Measurements from ENCODE around the gene RND3.

Gene RND3

GRCh38 chr2:150484461-150485021 is 2.9 kb downstream of the RND3 start:
- DNase-seq (no peak), ATAC-seq (no peak)
- Mint-ChIP-seq H3K4me1 (peaks cover 11% of the 10 kb centered on the region), H3K36me3 (ENCODE audit: low read depth) (no peaks in the 10 kb centered on the region), H3K27me3 (peaks cover 55% of the 10 kb centered on the region), H3K9me3 (no peaks in the 10 kb centered on the region), H3K27ac (no peak overlapping the region), H3K4me3 (no peak overlapping the region)

GRCh38 chr2:150484006-150484405 is 3.5 kb downstream of the RND3 start:
- Mint-ChIP-seq H3K4me3 (no peak overlapping the region), H3K9me3 (no peaks in the 10 kb centered on the region), H3K36me3 (ENCODE audit: low read depth) (no peaks in the 10 kb centered on the region), H3K27me3 (peaks cover 51% of the 10 kb centered on the region), H3K4me1 (peaks cover 11% of the 10 kb centered on the region), H3K27ac (no peak overlapping the region)
- no peak for DNase-seq
- ATAC-seq: no peak

DNA sequence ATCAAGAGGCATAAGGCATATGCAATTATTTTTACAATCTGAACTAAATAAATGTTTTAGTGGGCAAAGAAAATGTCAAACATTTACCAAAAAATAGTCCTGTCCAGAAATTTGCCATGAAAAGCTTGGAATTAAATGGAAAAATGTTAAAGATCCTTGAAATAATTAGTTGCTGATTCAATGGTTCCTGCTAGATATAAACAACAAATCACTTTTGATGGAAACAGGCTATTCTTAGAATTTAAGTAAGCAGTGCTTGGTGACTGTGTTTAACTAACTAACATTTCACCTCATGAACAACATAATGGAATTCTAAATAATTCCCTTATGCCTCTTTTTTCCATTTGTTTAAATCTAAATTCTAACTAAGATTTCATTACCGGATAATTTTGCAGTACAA is 3.9 kb downstream of the RND3 start:
- Mint-ChIP-seq H3K9me3 (no peaks in the 10 kb centered on the region), H3K36me3 (ENCODE audit: low read depth) (no peaks in the 10 kb centered on the region), H3K4me1 (peaks cover 11% of the 10 kb centered on the region), H3K4me3 (no peak overlapping the region), H3K27ac (no peak overlapping the region), H3K27me3 (peaks cover 48% of the 10 kb centered on the region)
- ATAC-seq (no peak), DNase-seq (no peak)

DNA sequence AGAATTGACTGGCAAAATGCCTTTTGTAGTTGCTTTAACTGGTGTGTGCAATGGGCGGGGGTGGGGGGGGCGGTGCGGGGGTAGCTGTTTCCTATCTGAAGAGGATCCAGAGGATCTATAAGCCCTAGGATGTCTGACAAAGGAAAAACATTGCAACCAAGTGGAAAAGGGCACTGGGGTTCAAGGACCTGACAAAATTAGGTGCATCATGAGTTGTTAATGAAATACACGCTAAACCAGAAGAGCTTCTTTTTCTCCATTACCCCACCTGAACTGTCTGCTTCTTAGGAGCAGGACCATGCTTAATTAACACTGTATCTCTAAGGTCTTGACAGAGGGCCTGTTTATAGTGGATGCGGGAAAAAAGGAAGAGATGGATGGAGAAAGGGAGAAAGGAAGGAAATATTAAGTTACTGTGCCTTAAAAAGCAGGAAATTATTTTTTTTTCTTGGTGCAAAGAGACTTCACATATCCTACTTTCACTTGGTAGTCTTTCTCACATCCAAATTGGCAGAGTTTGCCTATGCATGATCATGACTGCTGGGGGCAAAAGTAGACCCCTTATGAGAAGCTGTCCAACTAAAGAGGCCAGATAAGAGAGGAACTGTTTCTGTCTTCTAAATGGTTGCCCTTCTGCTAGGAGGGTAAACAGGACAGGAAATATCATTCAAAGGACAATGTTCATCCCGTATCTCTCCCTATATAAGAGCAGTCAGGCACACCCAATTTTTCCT is 4.6 kb downstream of the RND3 start:
- no peak for ATAC-seq
- no peaks in the 10 kb centered on the region for H3K9me3 Mint-ChIP-seq
- peaks cover 11% of the 10 kb centered on the region for H3K4me1 Mint-ChIP-seq
- H3K27ac Mint-ChIP-seq: no peak overlapping the region
- no peak overlapping the region for H3K4me3 Mint-ChIP-seq
- H3K36me3 Mint-ChIP-seq (ENCODE audit: low read depth): no peaks in the 10 kb centered on the region
- H3K27me3 Mint-ChIP-seq: peaks cover 44% of the 10 kb centered on the region
- DNase-seq: no peak

DNA sequence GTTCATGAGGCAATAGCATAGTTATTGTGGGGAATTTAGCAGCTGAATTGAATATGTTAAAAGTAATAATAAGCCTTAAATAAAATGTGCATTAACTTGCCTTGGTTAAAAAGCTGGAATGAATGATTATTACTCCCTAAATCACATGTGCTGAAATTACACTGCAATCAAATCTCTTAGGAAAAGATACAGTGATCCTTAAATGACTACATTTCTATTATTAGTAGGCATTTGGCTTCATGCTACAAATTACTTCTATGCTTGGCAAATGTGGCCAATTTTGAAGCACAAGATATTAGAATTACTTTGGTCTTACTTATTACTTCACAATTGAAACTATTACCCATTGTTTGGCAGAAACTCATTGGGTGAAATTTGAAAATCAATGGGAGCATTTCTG is 5.4 kb downstream of the RND3 start:
- Mint-ChIP-seq H3K4me3 (no peak overlapping the region), H3K27ac (no peak overlapping the region), H3K27me3 (peaks cover 39% of the 10 kb centered on the region), H3K36me3 (ENCODE audit: low read depth) (no peaks in the 10 kb centered on the region), H3K9me3 (no peaks in the 10 kb centered on the region), H3K4me1 (peaks cover 9% of the 10 kb centered on the region)
- ATAC-seq (no peak), DNase-seq (no peak)

DNA sequence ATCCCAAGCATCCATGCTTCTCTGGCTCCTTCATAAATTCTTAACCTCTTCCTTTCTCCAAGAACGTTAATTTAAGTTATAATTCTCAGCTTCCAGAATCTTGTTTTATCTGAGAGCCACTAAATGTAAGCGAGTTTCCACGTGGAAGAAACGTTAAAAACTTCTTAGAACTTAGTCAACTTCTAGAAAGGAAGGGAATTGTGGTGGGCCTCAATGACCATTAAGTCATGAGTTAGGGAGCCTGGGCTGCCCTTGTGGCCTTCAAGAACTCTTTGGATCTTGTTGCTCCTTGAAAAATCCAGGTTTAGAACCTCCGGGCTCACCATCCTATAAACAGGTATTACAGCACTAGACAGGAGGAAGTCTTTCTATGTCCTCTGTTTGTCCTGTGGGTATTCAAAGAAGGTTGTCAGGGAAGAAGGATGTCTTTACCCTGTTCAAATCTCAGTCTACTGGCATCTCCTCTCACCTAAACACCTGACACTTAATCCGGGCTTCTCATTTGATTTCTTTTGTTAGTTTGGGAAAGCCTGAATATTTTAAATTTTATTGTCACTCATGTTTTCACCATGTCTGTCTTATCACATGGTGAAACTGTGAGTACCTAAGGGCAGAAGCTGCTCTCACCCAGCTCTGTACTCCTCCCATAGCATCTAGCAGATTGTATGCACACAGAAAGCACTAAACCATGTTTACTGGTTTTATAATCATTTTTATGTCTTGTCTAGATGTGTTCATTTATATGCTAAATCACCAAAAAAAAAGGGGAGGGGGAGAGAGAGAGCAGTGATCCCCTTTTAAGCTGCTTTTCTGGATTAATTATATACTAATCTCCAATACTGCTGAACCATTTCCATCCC is 6.3 kb downstream of the RND3 start:
- H3K9me3 Mint-ChIP-seq: no peaks in the 10 kb centered on the region
- no peaks in the 10 kb centered on the region for H3K36me3 Mint-ChIP-seq (ENCODE audit: low read depth)
- peaks cover 2% of the 10 kb centered on the region for H3K4me1 Mint-ChIP-seq
- H3K27me3 Mint-ChIP-seq: peaks cover 32% of the 10 kb centered on the region
- DNase-seq (no peak), ATAC-seq (no peak)
- H3K4me3 Mint-ChIP-seq: no peak overlapping the region
- H3K27ac Mint-ChIP-seq: no peak overlapping the region

- ATAC-seq (no peak), DNase-seq (no peak)
- no peak overlapping the region for H3K27ac Mint-ChIP-seq
These were observed 7.2 kb downstream of the RND3 start for GRCh38 chr2:150480241-150480640.

DNA sequence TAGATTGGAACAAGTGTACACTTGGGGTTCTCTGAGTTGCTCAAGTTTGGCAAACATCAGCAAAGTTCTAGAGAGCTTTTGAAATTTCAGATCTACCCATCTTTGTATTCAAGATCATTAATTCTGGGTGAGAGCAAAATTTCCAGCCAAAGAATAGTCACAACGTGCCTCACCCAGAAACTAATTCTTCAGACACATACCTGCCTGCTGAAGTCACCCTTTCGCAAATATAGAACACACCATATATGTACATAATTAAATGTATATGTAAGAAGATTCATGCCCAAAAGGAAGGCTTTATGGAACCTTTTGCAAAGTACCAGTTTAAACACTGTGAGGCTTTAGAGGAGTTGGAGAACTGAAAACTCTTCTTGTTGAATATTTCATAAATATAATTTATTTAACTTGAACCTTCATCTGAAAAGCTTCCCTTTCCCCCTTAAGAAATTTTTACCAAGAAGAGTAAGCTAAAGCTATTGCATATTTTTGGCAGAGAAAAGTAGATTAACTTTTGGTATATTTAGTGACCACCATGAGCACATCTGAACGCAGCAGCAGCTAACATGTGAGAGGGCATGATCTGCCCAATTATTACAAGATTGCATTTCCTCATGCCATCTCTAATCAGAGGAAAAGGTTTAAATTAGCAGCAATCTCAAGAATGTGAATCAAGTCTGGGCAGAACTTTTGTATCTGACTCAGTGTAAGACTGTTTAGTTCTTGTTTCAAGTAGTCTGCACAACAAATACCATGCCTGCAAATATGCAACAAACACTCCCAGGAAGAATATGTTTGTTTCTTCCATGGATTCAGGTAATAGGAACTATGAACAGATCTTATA is 8.2 kb downstream of the RND3 start:
- no peak for ATAC-seq
- H3K9me3 Mint-ChIP-seq: no peaks in the 10 kb centered on the region
- H3K36me3 Mint-ChIP-seq (ENCODE audit: low read depth): no peaks in the 10 kb centered on the region
- no peak overlapping the region for H3K27ac Mint-ChIP-seq
- H3K27me3 Mint-ChIP-seq: peaks cover 13% of the 10 kb centered on the region
- DNase-seq: no peak
- H3K4me3 Mint-ChIP-seq: no peak overlapping the region
- no peaks in the 10 kb centered on the region for H3K4me1 Mint-ChIP-seq

More at GRCh38 chr2:150480241-150480640, 7.2 kb downstream of the RND3 start:
- Mint-ChIP-seq H3K9me3 (no peaks in the 10 kb centered on the region), H3K36me3 (ENCODE audit: low read depth) (no peaks in the 10 kb centered on the region), H3K4me1 (no peaks in the 10 kb centered on the region), H3K27me3 (peaks cover 23% of the 10 kb centered on the region), H3K4me3 (no peak overlapping the region)

DNA sequence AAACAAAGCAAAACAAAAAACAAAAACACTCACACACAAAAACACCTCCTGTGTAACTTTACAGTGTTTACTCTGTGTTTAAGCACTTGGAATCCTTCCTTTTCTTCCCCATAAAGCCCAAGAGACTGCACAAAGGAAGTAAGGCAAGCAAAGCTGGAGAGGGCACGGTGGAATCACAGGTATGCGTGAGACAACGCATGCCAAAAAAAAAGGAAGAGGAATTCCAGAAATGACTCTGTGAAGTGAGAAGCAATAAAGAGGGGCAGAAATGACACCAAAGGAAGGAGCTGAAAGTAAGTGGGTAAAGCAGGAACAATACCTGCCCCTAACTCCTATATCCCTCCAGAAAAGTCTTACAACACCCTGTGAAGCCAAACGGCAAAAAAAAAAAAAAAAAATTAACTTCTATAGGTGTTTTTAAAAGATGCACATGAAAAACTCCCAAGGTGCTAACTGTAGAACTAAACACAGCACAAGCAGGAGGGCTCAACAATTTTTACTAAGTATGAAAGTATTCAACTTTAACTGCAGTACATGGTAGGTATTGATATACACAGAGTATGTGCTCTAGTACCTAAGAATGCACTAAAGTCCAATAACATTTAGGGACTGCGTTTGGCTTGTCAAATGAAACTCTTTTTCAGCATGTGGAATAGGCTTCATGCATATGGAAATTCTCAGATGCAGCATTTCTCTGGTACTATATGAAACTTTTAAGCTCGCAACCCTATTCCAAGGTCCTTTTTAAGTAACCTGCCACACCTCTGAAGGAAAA is 9.1 kb downstream of the RND3 start:
- H3K9me3 Mint-ChIP-seq: no peaks in the 10 kb centered on the region
- H3K27me3 Mint-ChIP-seq: peaks cover 8% of the 10 kb centered on the region
- DNase-seq (no peak), ATAC-seq (no peak)
- no peaks in the 10 kb centered on the region for H3K36me3 Mint-ChIP-seq (ENCODE audit: low read depth)
- no peak overlapping the region for H3K4me3 Mint-ChIP-seq
- no peak overlapping the region for H3K27ac Mint-ChIP-seq
- no peaks in the 10 kb centered on the region for H3K4me1 Mint-ChIP-seq

- Mint-ChIP-seq H3K27me3 (peaks cover 2% of the 10 kb centered on the region), H3K36me3 (ENCODE audit: low read depth) (no peaks in the 10 kb centered on the region), H3K4me1 (no peaks in the 10 kb centered on the region), H3K4me3 (no peak overlapping the region), H3K9me3 (no peaks in the 10 kb centered on the region), H3K27ac (no peak overlapping the region)
- ATAC-seq: no peak
- DNase-seq: no peak
These were observed 10.1 kb downstream of the RND3 start for GRCh38 chr2:150477347-150477746.

DNA sequence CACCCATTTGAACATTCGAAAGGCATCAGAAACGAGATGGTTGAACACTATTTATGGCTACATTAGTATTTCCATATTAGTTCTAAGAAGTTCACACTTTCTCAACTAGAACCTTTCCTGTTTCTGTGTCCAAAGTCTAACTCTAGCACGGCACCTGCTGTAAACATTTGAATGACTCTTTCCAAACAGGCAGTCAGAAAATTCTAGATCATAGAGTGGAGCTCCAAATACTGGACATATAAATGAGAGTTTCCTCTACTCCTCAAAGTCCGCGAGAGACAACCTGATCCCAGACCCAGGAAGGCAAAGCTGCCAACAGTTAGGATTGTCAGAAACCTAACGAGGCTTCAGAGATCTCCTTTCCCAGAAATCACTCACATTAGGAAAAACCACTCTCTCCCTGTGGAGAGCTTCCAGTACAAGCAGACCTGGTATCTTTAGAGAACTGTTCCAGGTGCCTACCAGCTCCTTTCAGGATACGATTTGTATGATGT is 10.6 kb downstream of the RND3 start:
- ATAC-seq: no peak
- Mint-ChIP-seq H3K4me1 (no peaks in the 10 kb centered on the region), H3K27ac (no peak overlapping the region), H3K36me3 (ENCODE audit: low read depth) (no peaks in the 10 kb centered on the region), H3K27me3 (peaks cover 2% of the 10 kb centered on the region), H3K4me3 (no peak overlapping the region), H3K9me3 (no peaks in the 10 kb centered on the region)
- no peak for DNase-seq

DNA sequence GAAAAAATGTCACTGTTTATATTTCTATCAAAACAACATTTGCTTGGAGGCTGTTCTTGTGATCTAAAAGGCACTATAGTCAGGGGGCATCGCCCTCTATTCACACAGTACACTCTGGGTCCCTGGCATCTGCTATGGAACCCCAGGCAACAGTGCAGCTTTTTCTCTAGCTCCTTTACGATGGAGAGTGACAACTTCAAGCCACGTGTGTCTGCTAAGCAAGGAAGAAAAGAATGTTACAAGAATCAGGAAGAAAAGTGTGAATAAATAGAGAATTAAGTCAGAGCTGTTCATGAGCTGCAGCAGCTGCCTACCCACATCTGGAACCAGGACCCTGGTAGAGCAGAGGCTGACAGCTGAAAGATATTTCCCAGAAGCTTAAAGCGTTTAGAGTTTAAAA is 11.2 kb downstream of the RND3 start:
- peaks cover 2% of the 10 kb centered on the region for H3K27me3 Mint-ChIP-seq
- no peaks in the 10 kb centered on the region for H3K36me3 Mint-ChIP-seq (ENCODE audit: low read depth)
- ATAC-seq (no peak), DNase-seq (no peak)
- H3K9me3 Mint-ChIP-seq: no peaks in the 10 kb centered on the region
- H3K4me1 Mint-ChIP-seq: no peaks in the 10 kb centered on the region
- H3K27ac Mint-ChIP-seq: no peak overlapping the region
- no peak overlapping the region for H3K4me3 Mint-ChIP-seq

GRCh38 chr2:150475479-150476250 is 11.8 kb downstream of the RND3 start:
- Mint-ChIP-seq H3K36me3 (ENCODE audit: low read depth) (no peaks in the 10 kb centered on the region), H3K4me1 (no peaks in the 10 kb centered on the region), H3K27me3 (peaks cover 2% of the 10 kb centered on the region), H3K4me3 (no peak overlapping the region), H3K9me3 (no peaks in the 10 kb centered on the region), H3K27ac (no peak overlapping the region)
- no peak for DNase-seq
- no peak for ATAC-seq

Data from activated naive CD8-positive, alpha-beta T cell treated with anti-CD3 and anti-CD28 coated beads, Interleukin-2, amount 50 U/mL, for 24 hours (primary cell).